HepG2 (cell line): ENCODE data around the gene AHSG. TPM values are rescaled to one million over a fixed set of nuclear protein-coding genes. Genes with fewer than 3 reads are reported as not detected.

ENCODE experiments used
- ATAC-seq: fragments of 200-7000 bp; cut with Tn5 transposase; 3 replicates; pipeline ENCODE4 v1.9.1; 2020; ENCODE audit warnings: mild to moderate bottlenecking, moderate library complexity
- BruUV-seq: library from RNA; stranded (reverse); fragments of 400-500 nt; replicated peaks from 2 replicates; lab custom pipeline; 2021; lab: Mats Ljungman, UMichigan
- CTCF ChIA-PET: fragments of 300-600 bp; formaldehyde crosslinking; extraction: SDS; loops from one replicate; lab custom pipeline; 2021; ENCODE audit warnings: low total read pairs, inconsistent platforms, low intra/inter-chr PET ratio; lab: Yijun Ruan, JAX
- POLR2A ChIA-PET: fragments of 350-600 bp; sonication (Branson Sonifier 250); formaldehyde crosslinking; loops from one replicate; lab custom pipeline; 2020; ENCODE audit warnings: antibody characterized with exemption, inconsistent platforms; lab: Yijun Ruan, JAX
- DNase-seq: peaks from one replicate; pipeline ENCODE4 v3.0.0-alpha.2; 2015; ENCODE audit warnings: low spot score
- FAIRE-seq: peaks from 3 replicates; lab custom pipeline; 2011; peaks lifted over from hg19 to GRCh38; lab: Jason Lieb, UNC
- H2AFZ ChIP-seq: one replicate; pipeline ENCODE4 v1.6.1; 2011; ENCODE audit warnings: low read length, inconsistent platforms
- H3K27ac ChIP-seq: fragments of 300-600 bp; 3 replicates; pipeline ENCODE4 v1.8.0; 2011; ENCODE audit warnings: mixed run types, mild to moderate bottlenecking, mixed read lengths, low read length, inconsistent platforms; ENCODE audit not compliant: insufficient read depth; ENCODE audit errors: extremely low read length
- H3K27me3 ChIP-seq, 2 experiments: fragments of 200-600 bp in 1 of 2; 2 replicates in 1 of 2; 3 replicates in 1 of 2; pipeline versions ENCODE4 v1.6.0 to v1.8.0; 2011; ENCODE audit warnings: low read length in 2 of 2, mild to moderate bottlenecking in 2 of 2, moderate library complexity in 2 of 2, inconsistent platforms in 1 of 2; ENCODE audit not compliant: insufficient read depth in 2 of 2, control insufficient read depth in 1 of 2
- H3K36me3 ChIP-seq, 2 experiments: fragments of 200-600 bp in 1 of 2; replicated peaks in 1 of 2; 2 replicates in 1 of 2; 3 replicates in 1 of 2; pipeline versions ENCODE4 v1.5.1 to v1.8.0; 2011; ENCODE audit warnings: low read length in 2 of 2, inconsistent platforms in 1 of 2; ENCODE audit not compliant: insufficient read depth in 2 of 2, control insufficient read depth in 1 of 2
- H3K4me1 ChIP-seq: 2 replicates; pipeline ENCODE4 v1.5.1; 2012; ENCODE audit warnings: low read length, inconsistent platforms; ENCODE audit not compliant: insufficient read depth
- H3K4me2 ChIP-seq: 2 replicates; pipeline ENCODE4 v1.6.0; 2011; ENCODE audit warnings: low read depth, low read length, inconsistent platforms
- H3K4me3 ChIP-seq, 3 experiments: fragments of 200-600 bp in 1 of 3; sonication (generic), shearing (Covaris generic) in 1 of 3; replicated peaks in 1 of 3; 2 replicates each; pipeline ENCODE4 v1.5.1; 2011 to 2016; ENCODE audit warnings: low read length in 3 of 3, inconsistent platforms in 2 of 3, low read depth in 2 of 3, mild to moderate bottlenecking in 2 of 3, control low read depth in 1 of 3, mixed read lengths in 1 of 3; ENCODE audit not compliant: insufficient read depth in 1 of 3
- H3K79me2 ChIP-seq: one replicate; pipeline ENCODE4 v1.6.1; 2011; ENCODE audit warnings: low read length, inconsistent platforms; ENCODE audit not compliant: insufficient read depth
- H3K9ac ChIP-seq: 2 replicates; pipeline ENCODE4 v1.6.0; 2011; ENCODE audit warnings: mild to moderate bottlenecking, low read depth, low read length, inconsistent platforms; ENCODE audit not compliant: insufficient read depth
- H3K9me3 ChIP-seq: 2 replicates; pipeline ENCODE4 v1.5.1; 2012; ENCODE audit warnings: mild to moderate bottlenecking, low read length
- H4K20me1 ChIP-seq: 2 replicates; pipeline ENCODE4 v1.6.0; 2011; ENCODE audit warnings: inconsistent platforms, mild to moderate bottlenecking, low read length, moderate library complexity; ENCODE audit not compliant: insufficient read depth
- BHLHE40 ChIP-seq: IDR thresholded peaks from 2 replicates; pipeline ENCODE4 v1.6.1; 2011; ENCODE audit warnings: low read length, improper control_type of control experiment
- CCDC6 ChIP-seq: sonication (generic); formaldehyde crosslinking; IDR thresholded peaks from 2 replicates; pipeline ENCODE4 v1.8.1; 2022; ENCODE audit warnings: mild to moderate bottlenecking, missing genetic modification reagents, moderate library complexity
- FOXA1 ChIP-seq, 2 experiments: fragments of 450-650 bp in 1 of 2; sonication (generic) in 1 of 2; formaldehyde crosslinking in 1 of 2; IDR thresholded peaks; 2 replicates each; pipeline versions ENCODE4 v1.4.0 to v1.6.1; 2016 to 2020; ENCODE audit warnings: missing genetic modification reagents in 1 of 2
- HCFC1 ChIP-seq: fragments of 150-350 bp; IDR thresholded peaks from 2 replicates; pipeline ENCODE4 v1.6.1; 2014; ENCODE audit warnings: low read depth, low read length
- KDM2A ChIP-seq: sonication (generic); formaldehyde crosslinking; IDR thresholded peaks from 2 replicates; pipeline ENCODE4 v1.4.0; 2020; ENCODE audit warnings: low read depth, missing genetic modification reagents, borderline replicate concordance
- POLR2AphosphoS5 ChIP-seq: IDR thresholded peaks from 2 replicates; pipeline ENCODE4 v1.6.1; 2012; ENCODE audit warnings: low read depth, low read length
- TARDBP ChIP-seq: sonication (generic); formaldehyde crosslinking; IDR thresholded peaks from 2 replicates; pipeline ENCODE4 v1.8.0; 2022; ENCODE audit warnings: mild to moderate bottlenecking, missing genetic modification reagents
- TP53 ChIP-seq: sonication (generic); formaldehyde crosslinking; conservative IDR thresholded peaks from 2 replicates; pipeline ENCODE4 v1.4.0; 2020; ENCODE audit warnings: missing genetic modification reagents
- ZBTB40 ChIP-seq, 2 experiments: fragments of 450-650 bp in 1 of 2; sonication (generic) in 1 of 2; formaldehyde crosslinking in 1 of 2; IDR thresholded peaks; 2 replicates each; pipeline versions ENCODE4 v1.6.1 to v1.8.0; 2016 to 2022; ENCODE audit warnings: antibody characterized with exemption in 1 of 2, mild to moderate bottlenecking in 1 of 2, missing genetic modification reagents in 1 of 2
- ZBTB7A ChIP-seq: sonication (generic); formaldehyde crosslinking; IDR thresholded peaks from 2 replicates; pipeline ENCODE4 v1.8.0; 2022; ENCODE audit warnings: mild to moderate bottlenecking, missing genetic modification reagents
- ZNF816 ChIP-seq: sonication (generic); formaldehyde crosslinking; IDR thresholded peaks from 2 replicates; pipeline ENCODE4 v1.8.0; 2022; ENCODE audit warnings: missing genetic modification reagents, mild to moderate bottlenecking, borderline replicate concordance
- in situ Hi-C: cut with HindIII; loops from 2 replicates; pipeline ENCODE4 v1.10.0; 2017; ENCODE audit warnings: low pct_unique_long_range_greater_than_20kb; ENCODE audit not compliant: extremely low pct_ligation_motif_present
- intact Hi-C: fragments of 100-400 bp; cut with micrococcal nuclease; formaldehyde crosslinking; loops from one replicate; pipeline ENCODE4 v1.10.0; 2022; ENCODE audit not compliant: unreplicated experiment
- polyA plus RNA-seq, 8 experiments: library from polyadenylated mRNA; depleted of rRNA in 3 of 8; stranded (reverse) in 7 of 8; unstranded in 1 of 8; fragments of >200 nt; fragmentation: Illumina TruSeq in 4 of 8; extraction: Trizol in 4 of 8; gene quantifications; 2 replicates each; pipeline versions ENCODE4 v1.2.1 to v1.2.3, GENCODE V29; 2011 to 2016; ENCODE audit warnings: low read depth in 4 of 8, missing spikeins in 1 of 8, mixed read lengths in 1 of 8; ENCODE audit not compliant: insufficient read depth in 1 of 8
- total RNA-seq, 5 experiments: library from RNA; depleted of rRNA; stranded (reverse); fragments of >200 nt; fragmentation: Illumina TruSeq; extraction: Trizol; gene quantifications; 2 replicates each; pipeline ENCODE4 v1.2.3, GENCODE V29; 2016; ENCODE audit warnings: low read depth in 1 of 5

Gene AHSG
- total and polyA plus RNA-seq, 2 of the 13 experiments (the other 11 are each of a cell fraction or from before 2014, with no cell fraction given), result 2,043 to 19,152 TPM

- BruUV-seq, result no TSS peak
- H3K9ac ChIP-seq, result no peak overlapping the region
- intact Hi-C loops (no loop called here), in situ Hi-C loops (no loop called here)
- no peaks in the 10 kb centered on the region for H3K9me3 ChIP-seq
- peaks cover 20% of the 10 kb centered on the region for H3K4me1 ChIP-seq
- H3K27me3 ChIP-seq, result no peaks in the 10 kb centered on the region
- DNase-seq (no peak), ATAC-seq (no peak), FAIRE-seq (no peak)
- H2AFZ ChIP-seq, result no peak overlapping the region
- no peak overlapping the region for H3K27ac ChIP-seq
- no peaks in the 10 kb centered on the region for H4K20me1 ChIP-seq
- no peaks in the 10 kb centered on the region for H3K79me2 ChIP-seq
- POLR2A ChIA-PET, result no interaction called here
- TF ChIP-seq ZBTB40 (IDR thresholded peaks at IDR 0.05) (no peak), ZBTB40 (CRISPR knock-in tag; IDR thresholded peaks at IDR 0.05) (no peak), ZBTB7A (no peak), TP53 (CRISPR knock-in tag) (no peak), HCFC1 (no peak), ZNF816 (CRISPR knock-in tag) (no peak), POLR2AphosphoS5 (no peak), TARDBP (CRISPR knock-in tag) (no peak), BHLHE40 (no peak), CCDC6 (CRISPR knock-in tag) (no peak), FOXA1 (IDR thresholded peaks at IDR 0.05) (no peak), FOXA1 (CRISPR knock-in tag; IDR thresholded peaks at IDR 0.05) (no peak), KDM2A (CRISPR knock-in tag) (no peak)
- CTCF ChIA-PET, result no interaction called here
- H3K4me2 ChIP-seq, result peak overlapping the region; percentile 34; the same call in 1 of the 2 replicates
- H3K4me3 ChIP-seq, result no peak overlapping the region
- no peaks in the 10 kb centered on the region for H3K36me3 ChIP-seq
Observed at GRCh38 chr3:186640929-186641328, 28.1 kb downstream of the AHSG start.
